Breast epithelium (tissue), 3 donors: ENCODE measurements around the gene SYNRG.

Experiments
- CTCF ChIP-seq, 3 donors: fragments of 450-650 bp; IDR thresholded peaks; one replicate each; pipeline ENCODE4 v1.5.1; 2016 to 2017; ENCODE audit warnings: antibody characterized with exemption in 3 of 3, mild to moderate bottlenecking in 3 of 3, moderate library complexity in 3 of 3
- POLR2A ChIP-seq: fragments of 450-650 bp; IDR thresholded peaks from one replicate; pipeline ENCODE4 v1.6.1; 2016; ENCODE audit warnings: antibody characterized with exemption, mild to moderate bottlenecking, moderate library complexity

DNA sequence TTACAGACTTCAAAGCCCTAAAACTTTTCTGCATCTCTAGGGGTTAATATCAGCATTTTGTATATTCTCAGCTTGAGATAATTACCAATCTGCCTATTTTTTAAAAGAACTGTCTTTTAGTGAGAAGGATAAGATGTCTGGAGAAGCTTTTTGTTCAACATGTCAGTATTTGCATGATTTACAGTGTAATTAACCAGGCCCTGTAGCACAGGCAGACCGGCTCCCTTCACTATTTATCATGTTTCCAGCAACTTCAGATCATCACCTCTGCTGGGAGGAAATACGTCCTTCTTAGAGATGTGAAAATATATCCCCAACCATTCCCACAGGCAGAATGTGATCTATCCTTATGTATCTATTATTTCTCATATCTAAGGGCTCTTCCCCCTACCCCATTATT is 42.6 kb upstream of the SYNRG start:
- TF ChIP-seq CTCF (IDR thresholded peaks at IDR 0.05) (no peak), POLR2A (no peak)
